ENCODE data around the gene CHML. TPM values are rescaled to one million over a fixed set of nuclear protein-coding genes. Genes with fewer than 3 reads are reported as not detected.
"Not testable (repeated sequence)": the region's sequence is repeated elsewhere in the genome, so short reads cannot be mapped to it uniquely, and the experiment has no call there.

The CHML gene
- total RNA-seq, 1 donor from 2014 or later, result 35.2 TPM

GRCh38 chr1:241674805-241675384 is 34.7 kb upstream of the CHML start:
- CTCF ChIA-PET, result no interaction called here
- no peak overlapping the region for H3K4me3 Mint-ChIP-seq
- TF ChIP-seq CTCF (IDR thresholded peaks at IDR 0.05), result no peak
- DNase-seq, result no peak
- peaks cover 17% of the 10 kb centered on the region for H3K27me3 Mint-ChIP-seq
- H3K36me3 Mint-ChIP-seq (ENCODE audit: low read depth), result no peaks in the 10 kb centered on the region
- intact Hi-C loops (cut with micrococcal nuclease), result no loop called here
- POLR2A ChIA-PET, result interaction anchor here (0.9 kb wide), 1 partner anchor 746 kb away, joined by 9 read pairs; no protein-coding TSS in a partner anchor
- H3K9me3 Mint-ChIP-seq, result no peaks in the 10 kb centered on the region
- peaks cover 10% of the 10 kb centered on the region for H3K4me1 Mint-ChIP-seq
- ATAC-seq (ENCODE audit: low read depth), result no peak
- H3K27ac Mint-ChIP-seq, result no peak overlapping the region

- ChIA-PET CTCF (no interaction called here), POLR2A (no interaction called here)
- Mint-ChIP-seq H3K27me3 (peaks cover 15% of the 10 kb centered on the region), H3K4me1 (peaks cover 2% of the 10 kb centered on the region), H3K9me3 (no peaks in the 10 kb centered on the region), H3K36me3 (ENCODE audit: low read depth) (no peaks in the 10 kb centered on the region), H3K4me3 (no peak overlapping the region), H3K27ac (no peak overlapping the region)
- DNase-seq (no peak), ATAC-seq (ENCODE audit: low read depth) (no peak)
- TF ChIP-seq CTCF (IDR thresholded peaks at IDR 0.05), result no peak
- intact Hi-C loops (cut with micrococcal nuclease), result no loop called here
Measured at GRCh38 chr1:241672301-241672700, 32.1 kb upstream of the CHML start.

GRCh38 chr1:241666419-241666818 is 26.2 kb upstream of the CHML start:
- Mint-ChIP-seq H3K36me3 (ENCODE audit: low read depth) (no peaks in the 10 kb centered on the region), H3K9me3 (no peaks in the 10 kb centered on the region), H3K4me3 (no peak overlapping the region), H3K27ac (no peak overlapping the region), H3K4me1 (no peaks in the 10 kb centered on the region), H3K27me3 (peaks cover 8% of the 10 kb centered on the region)
- CTCF ChIA-PET, result no interaction called here
- no peak for TF ChIP-seq CTCF (IDR thresholded peaks at IDR 0.05)
- DNase-seq (no peak), ATAC-seq (ENCODE audit: low read depth) (no peak)
- POLR2A ChIA-PET, result no interaction called here
- intact Hi-C loops (cut with micrococcal nuclease), result no loop called here

- peaks cover 8% of the 10 kb centered on the region for H3K27me3 Mint-ChIP-seq
- no peaks in the 10 kb centered on the region for H3K4me1 Mint-ChIP-seq
- ATAC-seq (ENCODE audit: low read depth) (no peak), DNase-seq (no peak)
- H3K36me3 Mint-ChIP-seq (ENCODE audit: low read depth), result no peaks in the 10 kb centered on the region
- no peak overlapping the region for H3K27ac Mint-ChIP-seq
- POLR2A ChIA-PET, result no interaction called here
- no peaks in the 10 kb centered on the region for H3K9me3 Mint-ChIP-seq
- CTCF ChIA-PET, result no interaction called here
- TF ChIP-seq CTCF (IDR thresholded peaks at IDR 0.05), result no peak
- intact Hi-C loops (cut with micrococcal nuclease), result no loop called here
- no peak overlapping the region for H3K4me3 Mint-ChIP-seq
Measured at GRCh38 chr1:241660424-241660972, 20.3 kb upstream of the CHML start.

- H3K4me1 Mint-ChIP-seq; H3K9me3 Mint-ChIP-seq; POLR2A ChIA-PET; H3K4me3 Mint-ChIP-seq; H3K27ac Mint-ChIP-seq; ATAC-seq (ENCODE audit: low read depth); DNase-seq; H3K36me3 Mint-ChIP-seq (ENCODE audit: low read depth); H3K27me3 Mint-ChIP-seq; CTCF ChIA-PET; intact Hi-C loops (cut with micrococcal nuclease): not testable (repeated sequence)
Measured at GRCh38 chr1:241659016-241659415, 18.8 kb upstream of the CHML start.

Measured in activated B cell treated with CpG ODN at 0.5 μM for 24 hours (primary cell).